SW480 (cell line): ENCODE measurements around the gene SKOR1.

ENCODE experiments used
- DNase-seq: peaks from one replicate; pipeline ENCODE4 v3.0.0-alpha.2; 2016; ENCODE audit warnings: low spot score

Gene SKOR1

GRCh38 chr15:67832897-67833709, 7.8 kb downstream of the SKOR1 start:
- DNase-seq = no peak

GRCh38 chr15:67833710-67834511, 8.6 kb downstream of the SKOR1 start:
- no peak for DNase-seq

- DNase-seq = no peak
These were observed 9.4 kb downstream of the SKOR1 start for GRCh38 chr15:67834581-67835296.

- no peak for DNase-seq
These were observed 10.2 kb downstream of the SKOR1 start for GRCh38 chr15:67835297-67836133.

- no peak for DNase-seq
These were observed 10.8 kb downstream of the SKOR1 start for GRCh38 chr15:67836134-67836455.

- peak; percentile 32 for DNase-seq
These were observed 11.2 kb downstream of the SKOR1 start for GRCh38 chr15:67836477-67836876.

GRCh38 chr15:67836955-67837354, 11.6 kb downstream of the SKOR1 start:
- no peak for DNase-seq

- DNase-seq = peak; percentile 82
These were observed 13.6 kb downstream of the SKOR1 start for GRCh38 chr15:67838789-67839332.

GRCh38 chr15:67839499-67839928, 14.2 kb downstream of the SKOR1 start:
- peak; percentile 78 for DNase-seq

GRCh38 chr15:67839929-67840748, 14.8 kb downstream of the SKOR1 start, which contains the start of gene RNU6-1:
Gene RNU6-1 (minus strand): TSS chr15:67840045.
- peak; percentile 95 for DNase-seq

- DNase-seq = peak; percentile 55
These were observed 15.6 kb downstream of the SKOR1 start for GRCh38 chr15:67840749-67841512.

GRCh38 chr15:67841513-67841762, 16.1 kb downstream of the SKOR1 start:
- no peak for DNase-seq

GRCh38 chr15:67843092-67843501, 17.8 kb downstream of the SKOR1 start:
- DNase-seq = no peak

- DNase-seq = peak; percentile 56
These were observed 18.5 kb downstream of the SKOR1 start for GRCh38 chr15:67843571-67844387.

- no peak for DNase-seq
These were observed 20.7 kb downstream of the SKOR1 start for GRCh38 chr15:67845974-67846373.

GRCh38 chr15:67849538-67849937, 24.2 kb downstream of the SKOR1 start:
- DNase-seq = no peak

- no peak for DNase-seq
These were observed 25.0 kb downstream of the SKOR1 start for GRCh38 chr15:67850336-67850735.

GRCh38 chr15:67850994-67851571, 25.8 kb downstream of the SKOR1 start:
- no peak for DNase-seq

- DNase-seq = no peak
These were observed 27.1 kb downstream of the SKOR1 start for GRCh38 chr15:67852418-67852817.
